Midbrain (tissue), 1 donor: Measurements from ENCODE around the gene PGA4.
"Not testable (repeated sequence)": the region's sequence is repeated elsewhere in the genome, so short reads cannot be mapped to it uniquely, and the experiment has no call there.

Source experiments
- DNase-seq: peaks from one replicate; lab custom pipeline; 2025; lab: John Stamatoyannopoulos, UW

The PGA4 gene

GRCh38 chr11:61222047-61222446, at the start of gene PGA4:
PGA4 (plus strand) TSS chr11:61222347; CDS start chr11:61222401, 54 bp downstream.
- not testable (repeated sequence) for DNase-seq

DNA sequence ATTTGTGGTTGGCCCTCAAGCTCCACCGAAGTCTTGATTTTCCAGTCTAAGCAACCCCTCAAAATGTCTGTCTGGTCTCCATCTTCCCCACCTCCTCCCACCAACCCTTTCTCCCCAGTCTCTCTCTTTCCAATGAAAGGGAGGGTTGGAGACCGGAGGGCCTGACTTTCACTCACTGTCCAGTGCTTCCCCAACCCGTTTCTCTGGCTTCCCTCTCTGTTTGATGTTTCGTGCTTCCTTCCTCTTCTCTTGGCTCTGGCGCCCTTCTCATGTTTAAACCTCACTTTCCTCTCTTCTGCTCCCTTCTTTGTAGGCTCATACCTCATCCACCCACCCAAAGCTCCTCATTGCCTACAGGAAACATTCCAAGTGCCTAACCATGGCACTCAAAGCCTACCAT, 49.8 kb upstream of the PGA4 start:
- DNase-seq: no peak

- DNase-seq: no peak
These were observed 49.3 kb upstream of the PGA4 start for GRCh38 chr11:61172888-61173287.

DNA sequence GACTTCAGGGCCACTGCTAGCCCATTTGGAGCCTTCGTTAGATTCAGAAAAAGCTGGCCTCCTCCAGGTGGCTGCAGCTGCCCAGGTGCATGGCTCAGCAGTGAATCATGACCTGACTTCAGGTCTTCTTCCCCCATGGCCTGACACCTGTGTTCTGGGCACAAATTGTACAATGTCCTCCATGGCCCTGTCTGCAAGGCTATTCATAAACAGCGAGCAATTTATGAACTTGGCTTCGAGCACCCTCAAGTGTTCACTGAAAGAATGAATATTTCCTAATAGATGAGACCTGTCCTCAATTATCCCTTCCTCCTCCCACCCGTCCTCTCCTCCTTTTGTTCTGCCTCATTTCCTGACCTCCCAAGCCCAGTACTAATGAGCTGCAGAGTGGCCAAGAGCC, 48.7 kb upstream of the PGA4 start:
- no peak for DNase-seq

DNA sequence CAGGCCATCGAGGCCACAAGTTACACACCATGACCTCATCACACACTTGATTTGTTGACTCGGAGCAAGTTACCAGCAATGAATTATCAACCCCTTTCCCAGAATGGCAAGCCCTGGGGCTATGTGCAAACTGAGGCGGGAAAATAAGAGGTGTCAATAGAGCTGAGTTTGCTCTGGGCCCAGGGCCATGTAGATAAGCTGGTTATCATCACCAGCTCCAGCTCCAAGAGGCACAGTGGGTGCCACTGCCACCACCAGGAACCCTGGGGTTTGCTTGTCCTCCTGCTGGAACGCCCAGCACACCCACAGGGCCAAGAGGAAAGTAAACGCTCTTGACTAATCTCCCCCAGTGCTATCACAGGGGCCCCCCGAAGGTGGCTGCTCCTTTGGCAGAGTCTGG, 47.9 kb upstream of the PGA4 start:
- no peak for DNase-seq

GRCh38 chr11:61174949-61175348, 47.2 kb upstream of the PGA4 start:
- no peak for DNase-seq

DNA sequence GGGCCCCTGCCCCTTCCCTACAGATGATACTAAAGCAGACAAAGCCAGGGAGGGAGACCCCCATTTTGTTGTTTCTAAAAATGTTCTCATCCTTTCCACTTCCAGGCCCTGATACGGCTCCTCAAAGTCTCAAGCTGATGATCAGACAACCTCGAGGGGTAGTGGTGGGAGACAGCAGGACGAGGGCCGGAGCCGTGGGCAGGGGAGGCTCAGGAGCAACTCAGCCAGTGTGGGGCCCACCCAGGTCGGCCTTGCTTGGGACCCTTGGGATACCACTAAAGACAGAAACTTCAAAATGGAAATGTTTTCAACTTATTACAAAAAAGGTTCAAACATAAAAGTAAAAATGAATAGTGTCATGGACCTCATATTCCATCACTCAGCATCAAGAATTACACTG, 45.7 kb upstream of the PGA4 start:
- DNase-seq: no peak

- not testable (repeated sequence) for DNase-seq
These were observed 41.9 kb upstream of the PGA4 start for GRCh38 chr11:61180205-61180604.

DNA sequence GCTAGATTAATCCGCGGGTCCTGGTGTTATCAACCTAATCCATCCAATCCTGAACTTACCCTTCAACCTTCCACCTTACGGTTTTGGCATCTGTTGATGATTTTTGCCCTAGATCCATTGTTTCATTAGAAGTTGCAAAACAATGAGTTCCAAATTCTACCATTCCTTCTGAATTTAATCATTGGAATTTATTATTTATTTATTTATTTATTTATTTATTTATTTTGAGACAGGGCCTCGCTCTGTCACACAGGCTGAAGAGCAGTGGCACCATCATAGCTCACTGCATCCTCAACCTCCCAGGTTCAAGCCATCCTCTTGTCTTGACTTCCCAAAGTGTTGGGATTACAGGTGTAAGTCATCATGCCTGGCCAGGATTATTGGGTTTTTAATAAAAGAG, 40.7 kb upstream of the PGA4 start:
- no peak for DNase-seq

DNA sequence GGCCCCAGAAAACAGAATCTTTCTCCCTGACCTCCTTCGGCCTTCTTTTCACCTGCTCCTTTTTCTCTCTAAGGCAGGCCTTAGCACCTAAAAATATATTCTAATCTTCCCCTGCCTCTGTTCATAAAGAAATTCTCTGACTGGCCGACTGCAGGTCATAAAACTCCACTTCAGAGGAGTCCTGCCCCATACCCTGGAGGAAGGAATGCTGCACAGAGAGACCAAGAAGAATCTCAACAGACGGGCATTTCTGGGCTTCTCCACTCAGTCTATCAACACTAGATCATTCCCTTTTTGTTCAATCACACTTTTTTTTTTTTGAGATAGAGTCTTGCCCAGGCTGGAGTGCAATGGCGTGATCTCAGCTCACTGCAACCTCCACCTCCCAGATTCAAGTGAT, 38.5 kb upstream of the PGA4 start:
- no peak for DNase-seq

- no peak for DNase-seq
These were observed 35.6 kb upstream of the PGA4 start for GRCh38 chr11:61186504-61186903.

DNA sequence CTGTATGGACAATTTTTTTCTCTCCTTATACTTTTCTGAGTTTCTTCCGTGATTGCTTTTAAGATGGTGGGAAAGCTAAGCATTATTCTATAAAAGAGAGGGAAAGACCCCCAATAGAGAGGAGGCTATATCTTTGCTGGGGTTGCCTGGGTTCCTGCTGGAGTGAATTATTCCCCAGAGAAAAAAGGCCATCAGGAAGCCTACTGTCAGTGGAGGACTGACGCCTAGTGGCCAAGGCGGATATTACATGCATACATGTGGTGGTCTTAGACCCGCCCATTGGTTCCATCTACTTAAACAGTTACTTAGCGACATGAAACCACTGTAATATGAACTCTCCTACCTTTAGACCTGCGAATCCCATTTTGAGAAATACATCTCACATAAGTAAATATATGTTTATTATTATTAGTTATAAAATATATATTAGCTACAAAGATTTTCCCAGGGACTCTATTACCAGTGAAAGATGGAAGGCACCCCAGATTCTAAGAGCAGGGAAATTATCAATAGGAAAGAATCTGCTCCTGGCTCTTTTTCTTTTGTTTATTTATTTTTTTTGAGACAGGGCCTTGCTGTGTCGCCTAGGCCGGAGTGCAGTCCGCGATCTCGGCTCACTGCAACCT, 34.5 kb upstream of the PGA4 start:
- DNase-seq: peak; percentile 59

DNA sequence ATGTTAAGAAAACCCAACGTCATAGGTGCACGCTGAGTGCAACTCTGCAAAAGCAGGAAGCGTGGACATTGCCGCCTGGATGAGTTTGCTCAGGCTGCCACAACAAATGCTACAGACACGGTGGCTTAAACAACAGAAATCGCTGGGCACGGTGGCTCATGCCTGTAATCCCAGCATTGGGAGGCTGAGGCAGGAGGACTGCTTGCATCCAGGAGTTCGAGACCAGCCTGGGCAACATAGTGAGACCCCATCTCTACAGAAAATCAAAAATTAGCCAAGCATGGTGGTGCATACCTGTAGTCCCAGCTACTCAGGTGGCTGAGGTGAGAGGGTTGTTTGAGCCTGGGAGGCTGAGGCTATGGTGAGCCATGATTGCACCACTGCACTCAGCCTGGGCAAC, 32.2 kb upstream of the PGA4 start:
- DNase-seq: no peak

- no peak for DNase-seq
These were observed 28.6 kb upstream of the PGA4 start for GRCh38 chr11:61193596-61193995.

GRCh38 chr11:61194169-61194671, 27.9 kb upstream of the PGA4 start:
- no peak for DNase-seq

GRCh38 chr11:61194981-61195695, 27.0 kb upstream of the PGA4 start:
- DNase-seq: no peak

GRCh38 chr11:61195719-61196118, 26.4 kb upstream of the PGA4 start:
- no peak for DNase-seq

DNA sequence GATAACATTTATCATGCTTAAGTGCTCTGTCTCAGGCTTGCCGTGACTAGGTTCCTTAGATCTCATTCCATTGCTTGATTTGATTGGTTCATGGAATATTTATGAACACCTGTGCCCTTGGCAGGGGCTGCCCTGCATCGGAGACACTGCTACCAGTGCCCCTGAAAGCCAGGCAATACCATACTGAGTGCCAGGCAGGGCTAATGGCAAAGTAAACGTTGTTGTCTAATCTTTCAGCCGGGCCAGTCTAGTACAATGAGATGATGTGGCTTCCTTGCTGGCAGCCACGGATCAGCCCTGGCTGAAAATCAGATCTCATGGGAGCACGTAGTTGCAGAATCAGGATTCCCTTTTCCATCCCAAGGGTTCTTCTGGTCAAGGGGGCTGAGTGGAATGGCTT, 23.8 kb upstream of the PGA4 start:
- DNase-seq: no peak

GRCh38 chr11:61198948-61199523, 23.1 kb upstream of the PGA4 start:
- no peak for DNase-seq

GRCh38 chr11:61201476-61201875, 20.7 kb upstream of the PGA4 start:
- no peak for DNase-seq

DNA sequence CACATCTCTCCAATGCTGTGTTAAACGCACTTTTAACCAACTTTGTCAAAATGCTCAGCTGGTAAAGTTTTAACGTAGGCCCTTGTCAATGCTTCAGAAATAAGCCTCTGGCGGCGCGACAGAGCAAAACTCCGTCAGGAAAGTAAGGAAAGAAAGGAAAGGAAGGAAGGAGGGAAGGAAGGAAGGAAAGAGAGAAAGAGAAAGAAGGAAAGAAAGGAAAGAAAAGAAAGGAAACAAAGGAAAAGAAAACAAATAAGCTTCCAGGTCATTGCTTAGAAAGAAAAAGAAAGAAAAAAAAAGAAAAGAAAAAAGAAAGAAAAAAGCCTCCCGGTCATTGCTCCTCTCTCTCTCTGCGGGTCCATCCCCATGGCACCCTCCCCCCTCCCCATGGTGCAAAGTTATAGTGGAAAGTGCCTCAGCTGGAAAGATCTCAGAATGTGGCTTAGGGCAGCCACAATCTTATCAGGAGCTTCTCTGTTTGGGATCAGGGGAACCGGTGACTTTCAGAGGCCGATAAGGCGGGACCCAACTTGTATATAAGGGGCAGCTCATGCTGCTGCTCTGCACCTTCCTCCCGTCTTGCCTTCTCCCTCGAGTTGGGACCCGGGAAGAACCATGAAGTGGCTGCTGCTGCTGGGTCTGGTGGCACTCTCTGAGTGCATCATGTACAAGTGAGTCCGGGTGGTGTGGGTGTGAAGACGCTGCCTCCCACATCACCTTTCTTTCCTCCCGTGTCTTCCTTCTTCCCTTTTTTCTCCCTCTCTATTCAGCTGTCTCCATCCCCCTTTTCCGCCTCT, 19.0 kb upstream of the PGA4 start, which contains the start of gene PGA3:
PGA3 (plus strand) TSS at position 566 of the 797 bp plus-strand sequence; CDS start at position 616, 50 bp downstream.
- not testable (repeated sequence) for DNase-seq

DNA sequence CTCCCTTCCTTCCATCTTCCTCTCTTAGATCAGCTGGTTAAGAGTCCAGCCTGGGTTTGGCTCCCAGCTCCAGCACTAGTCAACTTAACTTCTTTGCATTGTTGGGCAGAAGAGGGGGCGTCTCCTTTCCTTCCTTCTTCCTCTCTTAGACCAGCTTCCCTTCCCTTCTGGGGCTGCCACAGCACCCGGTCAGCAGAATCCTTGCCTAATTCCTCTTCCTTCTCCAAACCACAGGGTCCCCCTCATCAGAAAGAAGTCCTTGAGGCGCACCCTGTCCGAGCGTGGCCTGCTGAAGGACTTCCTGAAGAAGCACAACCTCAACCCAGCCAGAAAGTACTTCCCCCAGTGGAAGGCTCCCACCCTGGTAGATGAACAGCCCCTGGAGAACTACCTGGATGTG, 18.3 kb upstream of the PGA4 start:
- not testable (repeated sequence) for DNase-seq
